ENCODE results near the gene GABRR1. TPM values are rescaled to one million over a fixed set of nuclear protein-coding genes. Genes with fewer than 3 reads are reported as not detected.
A peak's percentile ranks its signal among the peaks of the same experiment; 100 is the strongest.

Gene GABRR1
- total RNA-seq, 1 donor from 2014 or later, result not detected

DNA sequence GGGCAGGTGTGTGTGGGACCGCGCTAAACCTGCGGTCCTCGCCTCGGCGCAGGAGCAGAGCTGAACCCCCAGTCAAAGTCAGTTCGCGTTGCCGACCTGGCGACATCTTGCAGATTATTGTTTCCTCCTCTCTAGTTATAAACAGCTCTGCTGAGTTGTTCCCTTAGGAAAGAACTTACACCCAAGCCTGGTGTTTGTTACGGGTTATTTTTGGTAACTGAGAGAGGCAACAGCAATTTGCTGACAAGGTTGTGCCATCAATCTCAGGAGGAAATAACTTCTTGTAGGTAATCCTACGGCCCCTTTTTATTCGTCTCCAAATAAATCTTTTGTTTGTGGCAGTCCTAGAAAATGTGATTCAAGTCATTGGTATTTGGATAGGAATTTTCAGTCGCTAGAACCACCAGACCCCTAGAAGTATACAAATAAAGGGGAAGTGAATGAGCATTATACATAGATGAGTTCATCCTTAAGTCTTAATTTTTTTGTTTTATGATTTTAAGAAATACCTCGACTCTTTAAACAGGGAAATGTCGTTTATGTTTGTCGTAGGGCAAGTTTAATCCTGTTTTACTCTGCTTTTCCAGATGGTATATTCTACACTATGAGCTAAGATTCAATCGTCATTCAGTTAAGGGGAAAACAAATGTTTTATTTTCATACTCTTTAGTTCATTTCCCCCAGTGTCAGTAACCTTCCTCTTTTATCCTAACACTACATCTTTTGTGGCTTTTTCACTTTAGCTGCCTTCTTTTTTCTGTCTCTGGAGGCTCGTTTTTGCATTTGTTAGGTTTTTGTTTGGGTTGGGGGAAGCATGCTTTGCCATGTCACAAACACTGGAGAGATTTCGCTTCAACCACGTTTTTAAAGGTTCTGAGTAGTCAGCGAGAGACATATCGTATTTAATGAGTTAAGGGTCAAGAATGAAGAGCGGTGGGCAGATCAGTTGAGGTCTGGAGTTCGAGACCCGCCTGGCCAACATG, 70.1 kb downstream of the GABRR1 start:
- intact Hi-C loops (cut with DNase I), result no loop called here
- no peak for DNase-seq (ENCODE audit: extremely low spot score in 2 of 2)
- peaks cover 34% of the 10 kb centered on the region for H3K4me1 ChIP-seq
- no peaks in the 10 kb centered on the region for H3K27me3 ChIP-seq
- H3K27ac ChIP-seq, result peak overlapping the region; percentile 86
- TF ChIP-seq, protein P1, sequence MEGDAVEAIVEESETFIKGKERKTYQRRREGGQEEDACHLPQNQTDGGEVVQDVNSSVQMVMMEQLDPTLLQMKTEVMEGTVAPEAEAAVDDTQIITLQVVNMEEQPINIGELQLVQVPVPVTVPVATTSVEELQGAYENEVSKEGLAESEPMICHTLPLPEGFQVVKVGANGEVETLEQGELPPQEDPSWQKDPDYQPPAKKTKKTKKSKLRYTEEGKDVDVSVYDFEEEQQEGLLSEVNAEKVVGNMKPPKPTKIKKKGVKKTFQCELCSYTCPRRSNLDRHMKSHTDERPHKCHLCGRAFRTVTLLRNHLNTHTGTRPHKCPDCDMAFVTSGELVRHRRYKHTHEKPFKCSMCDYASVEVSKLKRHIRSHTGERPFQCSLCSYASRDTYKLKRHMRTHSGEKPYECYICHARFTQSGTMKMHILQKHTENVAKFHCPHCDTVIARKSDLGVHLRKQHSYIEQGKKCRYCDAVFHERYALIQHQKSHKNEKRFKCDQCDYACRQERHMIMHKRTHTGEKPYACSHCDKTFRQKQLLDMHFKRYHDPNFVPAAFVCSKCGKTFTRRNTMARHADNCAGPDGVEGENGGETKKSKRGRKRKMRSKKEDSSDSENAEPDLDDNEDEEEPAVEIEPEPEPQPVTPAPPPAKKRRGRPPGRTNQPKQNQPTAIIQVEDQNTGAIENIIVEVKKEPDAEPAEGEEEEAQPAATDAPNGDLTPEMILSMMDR (IDR thresholded peaks at IDR 0.05), result no peak
- peak in 1 of 2 donors; percentile 42 for TF ChIP-seq POLR2AphosphoS5 (IDR thresholded peaks at IDR 0.05; ENCODE audit: insufficient read depth in 1 of 2, low read depth in 1 of 2)
- peak overlapping the region; percentile 73 to 98 for H3K4me3 ChIP-seq
- no peaks in the 10 kb centered on the region for H3K9me3 ChIP-seq
- H3K36me3 ChIP-seq, result no peaks in the 10 kb centered on the region

DNA sequence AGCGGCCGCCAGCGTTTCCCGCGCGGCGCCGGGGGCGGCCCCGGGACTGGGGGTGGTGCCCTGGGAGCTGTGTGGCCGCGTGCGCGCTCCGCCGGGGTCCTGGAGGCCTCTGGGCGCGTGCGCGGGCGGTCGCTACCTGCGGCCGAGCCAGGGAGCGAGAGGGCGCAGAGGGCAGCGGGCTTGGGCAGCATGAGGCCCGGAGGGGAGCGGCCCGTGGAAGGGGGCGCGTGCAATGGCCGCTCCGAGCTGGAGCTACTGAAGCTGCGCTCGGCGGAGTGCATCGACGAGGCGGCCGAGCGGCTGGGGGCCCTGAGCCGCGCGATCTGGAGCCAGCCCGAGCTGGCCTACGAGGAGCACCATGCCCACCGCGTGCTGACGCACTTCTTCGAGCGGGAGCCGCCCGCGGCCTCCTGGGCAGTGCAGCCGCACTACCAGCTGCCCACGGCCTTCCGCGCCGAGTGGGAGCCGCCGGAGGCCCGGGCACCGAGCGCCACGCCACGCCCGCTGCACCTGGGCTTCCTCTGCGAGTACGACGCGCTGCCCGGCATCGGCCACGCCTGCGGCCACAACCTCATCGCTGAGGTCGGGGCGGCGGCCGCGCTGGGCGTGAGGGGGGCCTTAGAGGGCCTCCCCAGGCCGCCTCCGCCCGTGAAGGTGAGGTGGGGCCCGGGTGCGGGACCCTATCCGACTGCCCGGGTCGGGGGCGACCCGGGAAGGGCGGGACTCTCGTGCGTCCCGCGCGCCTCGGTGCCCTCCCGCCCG, 71.0 kb downstream of the GABRR1 start, which contains the start of gene PM20D2:
PM20D2 (plus strand) TSS at position 100 of the 762 bp plus-strand sequence; CDS start at position 190, 90 bp downstream.
- Histone ChIP-seq H3K4me3 (peak within 1 kb of the TSS; percentile 73 to 98), H3K36me3 (no peaks in the 10 kb centered on the region), H3K27me3 (no peaks in the 10 kb centered on the region), H3K4me1 (peaks cover 34% of the 10 kb centered on the region), H3K9me3 (no peaks in the 10 kb centered on the region), H3K27ac (peak within 1 kb of the TSS; percentile 86)
- intact Hi-C loops (cut with DNase I), result no loop called here
- peak in 1 of 2 donors; percentile 29 for TF ChIP-seq POLR2A (IDR thresholded peaks at IDR 0.05)
- peak in 1 of 2 donors; percentile 30 for TF ChIP-seq POLR2AphosphoS5 (IDR thresholded peaks at IDR 0.05; ENCODE audit: insufficient read depth in 1 of 2, low read depth in 1 of 2)
- TF ChIP-seq, protein P1 (IDR thresholded peaks at IDR 0.05), result no peak
- no peak for DNase-seq (ENCODE audit: extremely low spot score in 2 of 2)

DNA sequence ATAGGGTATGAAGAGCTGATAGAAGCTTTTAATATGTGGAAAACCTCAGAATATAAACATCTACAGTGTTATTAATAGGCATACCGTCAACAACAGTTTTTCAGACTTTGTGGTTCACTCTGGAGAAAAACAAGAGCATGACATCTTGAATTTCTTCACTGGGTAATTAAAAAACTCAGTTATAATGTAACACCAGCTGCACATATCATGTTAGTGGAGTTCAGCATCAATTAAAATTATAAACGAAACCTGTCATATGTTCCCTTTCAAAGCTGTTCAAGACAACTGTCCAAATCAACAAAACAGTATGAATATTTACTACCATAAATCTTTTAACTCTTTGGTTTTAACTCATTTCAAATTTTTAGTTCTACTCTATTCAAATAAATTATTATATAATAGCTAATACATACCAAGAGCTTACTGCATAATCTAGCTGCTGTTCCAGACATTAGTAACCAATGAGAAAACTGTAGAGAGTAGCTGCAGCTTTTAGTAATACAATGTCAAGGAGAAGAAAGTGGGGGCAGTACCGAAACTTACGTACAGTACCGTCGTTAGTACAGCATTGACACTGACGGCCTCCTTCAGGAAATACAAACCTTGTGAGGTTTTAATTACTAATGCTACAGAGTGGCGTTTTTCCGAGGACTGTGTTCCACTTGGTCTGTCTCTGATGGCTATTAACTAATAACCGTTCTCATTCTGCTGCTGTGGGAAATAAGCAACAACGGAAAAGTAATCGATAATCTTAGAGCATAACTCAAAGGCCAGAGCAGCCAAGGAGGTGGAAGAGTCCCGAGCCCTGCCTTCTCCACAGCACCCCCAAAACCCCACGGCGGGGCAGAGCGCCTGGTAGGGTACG, 71.8 kb downstream of the GABRR1 start:
- TF ChIP-seq POLR2AphosphoS5 (IDR thresholded peaks at IDR 0.05; ENCODE audit: insufficient read depth in 1 of 2, low read depth in 1 of 2) (no peak), POLR2A (IDR thresholded peaks at IDR 0.05) (no peak)
- TF ChIP-seq, protein P1 (IDR thresholded peaks at IDR 0.05), result no peak
- peaks cover 34% of the 10 kb centered on the region for H3K4me1 ChIP-seq
- peak overlapping the region; percentile 86 for H3K27ac ChIP-seq
- H3K27me3 ChIP-seq, result no peaks in the 10 kb centered on the region
- peak overlapping the region; percentile 73 to 98 for H3K4me3 ChIP-seq
- no peaks in the 10 kb centered on the region for H3K9me3 ChIP-seq
- DNase-seq (ENCODE audit: extremely low spot score in 2 of 2), result no peak
- intact Hi-C loops (cut with DNase I), result no loop called here
- H3K36me3 ChIP-seq, result no peaks in the 10 kb centered on the region

DNA sequence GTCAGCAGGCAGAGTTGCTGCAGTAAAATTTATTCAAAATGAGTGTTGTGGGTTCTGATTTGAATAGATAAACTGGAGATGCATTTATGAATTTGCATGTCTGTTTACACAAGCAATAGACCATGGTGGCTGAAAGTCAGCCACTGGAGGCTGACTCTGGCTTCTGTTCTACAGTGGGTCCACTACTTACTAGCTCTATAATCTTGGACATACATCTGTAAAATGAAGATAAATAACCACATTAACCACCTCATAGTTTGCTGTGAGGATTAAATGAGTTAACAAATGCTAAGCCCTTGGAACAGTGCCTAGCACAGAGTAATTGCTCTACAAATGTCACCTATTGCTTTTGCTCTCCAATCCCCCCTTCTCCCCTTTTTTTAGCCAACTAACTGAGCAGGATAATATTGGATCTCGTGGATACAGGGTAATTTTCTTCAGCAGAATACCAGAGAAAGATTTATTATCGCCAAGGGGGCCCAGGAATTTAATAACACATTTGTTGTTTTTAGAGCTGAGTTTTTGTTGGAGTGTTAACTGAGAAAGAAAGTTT, 72.7 kb downstream of the GABRR1 start:
- no peak for DNase-seq (ENCODE audit: extremely low spot score in 2 of 2)
- peaks cover 34% of the 10 kb centered on the region for H3K4me1 ChIP-seq
- H3K27ac ChIP-seq, result no peak overlapping the region
- TF ChIP-seq POLR2A (IDR thresholded peaks at IDR 0.05), result no peak
- no peak for TF ChIP-seq POLR2AphosphoS5 (IDR thresholded peaks at IDR 0.05; ENCODE audit: insufficient read depth in 1 of 2, low read depth in 1 of 2)
- TF ChIP-seq, protein P1 (IDR thresholded peaks at IDR 0.05), result no peak
- intact Hi-C loops (cut with DNase I), result no loop called here
- H3K4me3 ChIP-seq, result no peak overlapping the region
- H3K36me3 ChIP-seq, result no peaks in the 10 kb centered on the region
- H3K9me3 ChIP-seq, result no peaks in the 10 kb centered on the region
- H3K27me3 ChIP-seq, result no peaks in the 10 kb centered on the region

Measured in vagina (tissue), 2 donors.